Astrocyte of the spinal cord (primary cell): ENCODE results near the gene C6orf120.
A peak's percentile ranks its signal among the peaks of the same experiment; 100 is the strongest.

Experiments used
- DNase-seq: peaks from one replicate; pipeline ENCODE4 v3.0.0; 2011; ENCODE audit warnings: low read depth, low spot score
- H3K4me3 ChIP-seq: 2 replicates; pipeline ENCODE4 v1.5.1; 2011; ENCODE audit warnings: low read depth, mild to moderate bottlenecking, low read length, moderate library complexity
- CTCF ChIP-seq: IDR thresholded peaks from 2 replicates; pipeline ENCODE4 v1.5.1; 2012; ENCODE audit warnings: low read depth, mild to moderate bottlenecking, low read length, inconsistent platforms
- in situ Hi-C: cut with HindIII; loops from 2 replicates; pipeline ENCODE4 v1.10.0; 2017; ENCODE audit warnings: low sequenced_read_pairs

Gene C6orf120

GRCh38 chr6:169701954-169702839 lies at the start of gene C6orf120, which contains the start of gene WDR27:
TSS of gene C6orf120 (plus strand) at chr6:169702126. CDS start at chr6:169702460, 334 bp downstream.
TSS of gene WDR27 (minus strand) at chr6:169702029. CDS start at chr6:169689005, 13,024 bp downstream.
- peak within 1 kb of the TSS; percentile 85 for H3K4me3 ChIP-seq
- DNase-seq, result peak; percentile 97
- in situ Hi-C loops, result no loop called here
- TF ChIP-seq CTCF, result no peak

GRCh38 chr6:169652896-169653295 lies 49.0 kb upstream of the C6orf120 start:
- no peak for TF ChIP-seq CTCF
- in situ Hi-C loops, result no loop called here
- no peak for DNase-seq
- no peak overlapping the region for H3K4me3 ChIP-seq

- in situ Hi-C loops, result no loop called here
- no peak for TF ChIP-seq CTCF
- peak overlapping the region; percentile 6 for H3K4me3 ChIP-seq
- no peak for DNase-seq
Measured at GRCh38 chr6:169653691-169654090, 48.2 kb upstream of the C6orf120 start.

- DNase-seq, result peak; percentile 83
- H3K4me3 ChIP-seq, result peak overlapping the region; percentile 50
- peak; percentile 45 for TF ChIP-seq CTCF
- in situ Hi-C loops, result no loop called here
Measured at GRCh38 chr6:169654598-169655391, 47.1 kb upstream of the C6orf120 start.

GRCh38 chr6:169656546-169657283 lies 45.2 kb upstream of the C6orf120 start:
- in situ Hi-C loops, result no loop called here
- no peak overlapping the region for H3K4me3 ChIP-seq
- no peak for TF ChIP-seq CTCF
- no peak for DNase-seq

- no peak for DNase-seq
- no peak for TF ChIP-seq CTCF
- in situ Hi-C loops, result no loop called here
- no peak overlapping the region for H3K4me3 ChIP-seq
Measured at GRCh38 chr6:169657284-169657610, 44.7 kb upstream of the C6orf120 start.
